Stimulated activated CD4-positive, alpha-beta T cell treated with anti-CD3 and anti-CD28 coated beads, Interleukin-1b, Interleukin-23, amount 100 ng/mL, for 4 hours (primary cell): ENCODE data around the gene STYK1.

Source experiments
- DNase-seq, 2 donors: peaks; one replicate each; pipeline ENCODE4 v3.0.0-alpha.2; 2020; ENCODE audit warnings: low read depth in 2 of 2

The STYK1 gene, protein sequence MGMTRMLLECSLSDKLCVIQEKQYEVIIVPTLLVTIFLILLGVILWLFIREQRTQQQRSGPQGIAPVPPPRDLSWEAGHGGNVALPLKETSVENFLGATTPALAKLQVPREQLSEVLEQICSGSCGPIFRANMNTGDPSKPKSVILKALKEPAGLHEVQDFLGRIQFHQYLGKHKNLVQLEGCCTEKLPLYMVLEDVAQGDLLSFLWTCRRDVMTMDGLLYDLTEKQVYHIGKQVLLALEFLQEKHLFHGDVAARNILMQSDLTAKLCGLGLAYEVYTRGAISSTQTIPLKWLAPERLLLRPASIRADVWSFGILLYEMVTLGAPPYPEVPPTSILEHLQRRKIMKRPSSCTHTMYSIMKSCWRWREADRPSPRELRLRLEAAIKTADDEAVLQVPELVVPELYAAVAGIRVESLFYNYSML

DNA sequence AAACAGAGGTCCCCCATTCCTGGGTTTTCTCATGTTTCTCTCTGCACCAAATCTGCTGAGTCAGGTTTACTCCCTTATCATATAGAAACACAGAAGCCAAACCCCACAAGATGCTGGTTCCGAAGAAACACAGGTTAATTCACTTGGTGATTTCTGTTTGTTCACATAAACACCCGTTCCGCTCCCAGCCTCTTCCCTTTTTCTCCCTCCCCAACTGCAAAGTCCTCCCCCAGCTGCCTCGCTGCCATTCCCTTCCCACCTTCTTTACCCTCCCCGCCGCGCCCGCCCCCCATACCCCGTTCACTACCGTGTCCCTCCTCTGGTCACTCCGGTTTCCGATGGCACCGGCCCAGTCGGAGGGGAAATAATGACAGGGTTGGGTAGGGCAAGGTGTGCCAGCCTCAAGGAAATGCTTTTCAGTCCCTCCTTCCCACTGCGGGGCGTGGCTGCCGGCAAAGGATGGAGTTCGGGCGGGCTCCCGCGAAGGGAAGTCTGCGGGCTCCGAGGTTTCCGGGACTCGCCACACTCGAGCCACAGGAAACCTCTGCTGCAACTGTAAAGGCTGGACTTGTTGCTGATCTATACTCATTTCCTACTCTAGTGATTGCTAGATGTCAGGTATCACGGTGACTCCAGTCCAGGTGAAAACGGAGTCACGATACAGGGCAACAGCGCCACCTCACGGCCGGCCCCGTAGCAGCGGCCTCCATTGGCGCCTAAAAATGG, at the start of gene STYK1:
Gene STYK1 (minus strand): TSS at position 394 of the 726 bp plus-strand sequence. CDS start 39,434 bp downstream, outside the sequence.
- peak; percentile 42 to 63 for DNase-seq

GRCh38 chr12:10722905-10723746, 49.3 kb upstream of the STYK1 start, which contains the start of gene YBX3:
YBX3 (minus strand) TSS chr12:10723323; CDS start chr12:10723111, 212 bp downstream.
- peak in 1 of 2 donors; percentile 37 for DNase-seq

GRCh38 chr12:10722502-10722904, 48.7 kb upstream of the STYK1 start:
- DNase-seq, result peak in 1 of 2 donors; percentile 47

- peak in 1 of 2 donors; percentile 38 for DNase-seq
Measured at GRCh38 chr12:10721651-10722501, 48.0 kb upstream of the STYK1 start.

DNA sequence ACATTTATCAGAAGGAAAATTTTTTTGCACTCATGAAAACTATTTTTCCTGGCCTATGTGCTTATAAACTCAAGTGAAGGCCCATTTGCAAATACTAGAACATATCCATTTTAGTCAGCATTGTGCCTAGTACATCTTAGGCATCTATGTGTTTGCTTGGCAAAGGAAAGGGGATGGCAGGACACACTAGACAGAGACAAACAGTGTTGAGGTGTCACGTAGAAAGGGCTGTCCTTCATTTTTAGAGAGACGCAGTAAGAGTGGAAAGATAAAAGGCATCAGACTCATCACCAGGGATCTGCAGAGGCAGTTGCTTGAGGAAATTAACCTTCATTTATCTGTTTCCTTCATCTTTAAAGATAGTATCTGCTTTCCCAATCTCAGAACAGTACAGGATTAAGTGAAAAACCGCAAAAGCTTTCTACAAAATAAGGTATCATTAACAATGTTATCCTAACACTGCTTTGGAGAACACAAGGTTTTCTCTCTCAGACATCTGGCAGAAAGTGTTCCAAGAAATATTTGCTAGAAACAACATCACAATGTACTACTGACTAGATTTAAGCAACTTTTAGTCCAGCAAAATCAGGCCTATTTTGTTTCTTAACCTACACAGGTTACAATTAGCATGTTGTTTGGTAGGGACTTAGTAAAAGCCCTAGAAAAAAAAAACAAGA, 47.3 kb upstream of the STYK1 start:
- no peak for DNase-seq

DNA sequence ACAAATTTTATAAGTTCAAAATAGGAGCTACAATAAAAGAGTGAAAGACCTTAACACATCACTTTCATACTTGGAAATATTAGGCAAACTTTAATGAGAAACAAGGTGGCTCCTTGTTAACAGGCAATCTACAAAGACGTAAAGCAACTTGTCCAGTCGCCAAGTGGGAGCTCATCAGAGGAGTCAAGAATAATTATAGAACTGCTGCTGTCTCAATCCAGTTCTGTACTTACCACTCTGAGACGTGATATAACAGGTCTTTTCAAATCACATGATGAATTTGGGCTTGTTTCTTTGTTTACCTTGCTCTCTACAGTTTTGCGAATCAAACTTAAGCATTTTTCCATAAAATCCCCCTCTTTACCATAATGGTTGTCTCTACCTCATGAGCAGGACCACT, 45.6 kb upstream of the STYK1 start:
- DNase-seq, result no peak

- no peak for DNase-seq
Measured at GRCh38 chr12:10718279-10718821, 44.5 kb upstream of the STYK1 start.

- no peak for DNase-seq
Measured at GRCh38 chr12:10717410-10717809, 43.6 kb upstream of the STYK1 start.

GRCh38 chr12:10716704-10717315, 43.0 kb upstream of the STYK1 start:
- no peak for DNase-seq

GRCh38 chr12:10716277-10716676, 42.4 kb upstream of the STYK1 start:
- no peak for DNase-seq

DNA sequence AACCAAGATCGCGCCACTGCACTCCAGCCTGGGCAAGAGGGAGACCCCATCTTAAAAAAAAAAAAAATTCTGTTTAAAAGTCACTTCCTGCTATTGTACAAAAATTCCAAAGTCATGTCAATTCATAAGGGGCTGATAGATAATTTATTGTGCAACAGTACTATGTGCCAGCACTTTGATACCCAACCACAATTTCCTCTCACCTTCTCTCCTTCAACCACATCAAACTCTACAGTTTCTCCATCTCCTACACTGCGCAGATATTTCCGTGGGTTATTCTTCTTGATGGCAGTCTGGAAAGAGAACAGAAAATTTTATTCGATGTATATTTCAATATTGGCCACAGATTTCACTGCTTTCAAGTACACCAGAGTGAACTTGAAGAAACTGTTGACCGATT, 41.6 kb upstream of the STYK1 start:
- DNase-seq, result no peak

DNA sequence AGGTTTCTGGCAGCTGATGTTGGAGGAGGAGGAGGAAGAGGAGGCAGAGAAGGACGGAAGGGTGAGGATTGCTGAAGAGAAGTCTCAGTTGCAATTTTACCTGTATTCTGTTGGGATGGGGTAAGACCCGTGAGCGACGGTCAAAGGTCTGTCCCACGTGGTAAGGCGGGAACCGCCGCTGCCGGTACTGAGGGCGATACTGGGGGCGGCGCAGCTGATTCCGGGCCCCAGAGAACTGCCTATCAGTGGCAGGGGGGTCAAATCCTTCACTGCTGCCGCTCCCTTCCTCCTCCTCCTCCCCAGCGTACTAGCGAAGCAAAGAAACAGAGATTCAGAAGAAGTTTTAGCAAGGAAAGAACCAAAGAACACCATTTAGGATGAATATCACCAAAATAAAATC, 36.0 kb upstream of the STYK1 start:
- DNase-seq, result no peak

- DNase-seq, result no peak
Measured at GRCh38 chr12:10708862-10709261, 35.0 kb upstream of the STYK1 start.

DNA sequence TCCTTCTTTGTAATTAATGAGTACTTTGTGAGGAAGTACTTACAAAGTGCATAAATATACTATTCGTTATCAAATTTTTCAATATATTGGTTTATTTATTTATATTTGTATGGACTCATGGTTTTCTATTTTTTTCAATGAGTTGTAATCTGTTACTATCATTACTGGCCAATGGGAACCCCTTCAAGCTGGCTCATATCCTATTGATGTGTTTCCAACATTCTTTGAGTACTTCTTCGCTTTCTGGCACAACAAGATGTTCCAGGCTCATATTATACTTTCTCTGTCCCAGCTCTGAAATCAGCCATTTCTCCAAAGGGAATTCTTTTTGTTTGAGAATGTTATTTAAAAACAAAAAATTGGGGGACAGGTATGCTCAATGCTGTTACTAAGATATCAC, 31.8 kb upstream of the STYK1 start:
- no peak for DNase-seq

- no peak for DNase-seq
Measured at GRCh38 chr12:10701843-10702242, 28.0 kb upstream of the STYK1 start.

DNA sequence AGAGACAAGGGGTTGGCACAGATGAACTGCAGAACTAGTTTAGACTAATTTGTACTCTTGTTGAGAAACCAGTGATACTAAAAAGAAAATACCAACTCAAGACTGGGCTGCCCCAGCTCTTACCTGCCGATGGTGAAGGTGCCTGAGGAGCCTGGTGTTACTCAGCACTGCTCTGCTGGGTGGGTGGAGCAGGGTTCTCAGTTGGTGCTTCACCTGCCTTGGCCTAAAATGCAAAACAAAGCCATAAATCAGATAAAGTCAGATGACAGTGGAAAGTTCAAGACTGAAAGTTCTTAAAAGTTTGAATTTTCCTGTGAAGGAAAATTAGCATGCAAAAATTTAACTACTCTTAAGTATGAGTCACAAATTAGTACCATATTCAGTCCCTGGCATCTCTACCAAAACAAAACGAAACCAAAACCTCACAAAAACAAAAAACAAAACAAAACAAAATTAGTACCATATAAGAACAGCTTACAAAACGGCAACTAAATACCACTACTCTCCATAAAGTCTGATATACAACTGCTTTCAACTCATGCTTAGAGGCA, 27.4 kb upstream of the STYK1 start:
- peak in 1 of 2 donors; percentile 27 for DNase-seq

DNA sequence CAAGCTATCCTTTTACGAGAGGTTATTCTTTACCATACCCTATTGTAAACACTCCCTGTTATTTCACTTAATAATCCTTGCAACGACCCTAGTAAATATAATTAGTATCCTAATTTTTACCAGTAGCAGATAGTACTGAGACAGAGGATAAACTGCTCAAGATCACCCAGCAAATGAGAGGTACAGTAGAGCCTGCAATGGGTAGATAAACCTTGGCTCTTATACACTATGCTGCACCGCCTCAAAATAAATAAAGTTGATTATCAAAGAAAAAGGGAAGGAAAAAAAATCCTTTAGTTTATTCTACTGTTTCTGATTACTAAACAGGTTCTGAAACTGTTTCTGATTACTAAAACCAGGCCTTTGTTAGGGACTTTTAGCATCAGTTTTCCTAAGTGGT, 26.7 kb upstream of the STYK1 start:
- no peak for DNase-seq

DNA sequence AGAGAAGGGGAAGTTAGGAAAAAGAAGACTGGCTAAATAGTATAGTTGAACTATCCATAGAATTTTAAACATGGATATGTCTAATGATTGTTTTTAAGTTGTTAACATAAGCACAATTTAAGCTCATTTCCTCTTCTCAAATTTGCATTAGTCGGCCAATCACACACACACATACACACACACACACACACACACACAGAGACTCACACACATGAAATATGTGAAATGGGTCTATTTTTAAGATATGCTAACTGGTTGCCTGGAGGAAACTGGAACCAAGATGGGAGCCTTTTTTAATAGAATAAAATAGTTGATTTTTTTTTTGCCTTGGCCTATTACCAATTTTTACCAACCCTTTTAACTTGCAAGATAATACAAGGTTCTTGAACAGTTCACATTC, 24.0 kb upstream of the STYK1 start:
- DNase-seq, result no peak

- DNase-seq, result no peak
Measured at GRCh38 chr12:10697156-10697555, 23.3 kb upstream of the STYK1 start.
